Measurements from ENCODE around the gene RIMS1.

RIMS1 gene

GRCh38 chr6:72238900-72239299 lies 352.6 kb downstream of the RIMS1 start:
- no peak for DNase-seq (ENCODE audit: low read depth)

GRCh38 chr6:72245565-72245964 lies 359.2 kb downstream of the RIMS1 start:
- DNase-seq (ENCODE audit: low read depth), result no peak

- DNase-seq (ENCODE audit: low read depth), result no peak
These were observed 360.6 kb downstream of the RIMS1 start for GRCh38 chr6:72246926-72247325.

- DNase-seq (ENCODE audit: low read depth), result no peak
These were observed 362.3 kb downstream of the RIMS1 start for GRCh38 chr6:72248621-72249020.

- DNase-seq (ENCODE audit: low read depth), result no peak
These were observed 364.3 kb downstream of the RIMS1 start for GRCh38 chr6:72250664-72251063.

- DNase-seq (ENCODE audit: low read depth), result no peak
These were observed 374.1 kb downstream of the RIMS1 start for GRCh38 chr6:72260489-72260888.

GRCh38 chr6:72261554-72261953 lies 375.2 kb downstream of the RIMS1 start:
- no peak for DNase-seq (ENCODE audit: low read depth)

GRCh38 chr6:72262254-72262653 lies 375.9 kb downstream of the RIMS1 start:
- DNase-seq (ENCODE audit: low read depth), result no peak

GRCh38 chr6:72267470-72267869 lies 381.1 kb downstream of the RIMS1 start:
- DNase-seq (ENCODE audit: low read depth), result no peak

- no peak for DNase-seq (ENCODE audit: low read depth)
These were observed 385.2 kb downstream of the RIMS1 start for GRCh38 chr6:72271531-72271930.

GRCh38 chr6:72272958-72273357 lies 386.6 kb downstream of the RIMS1 start:
- no peak for DNase-seq (ENCODE audit: low read depth)

- no peak for DNase-seq (ENCODE audit: low read depth)
These were observed 389.5 kb downstream of the RIMS1 start for GRCh38 chr6:72275888-72276287.

- no peak for DNase-seq (ENCODE audit: low read depth)
These were observed 395.9 kb downstream of the RIMS1 start for GRCh38 chr6:72282201-72282600.

GRCh38 chr6:72283571-72283970 lies 397.2 kb downstream of the RIMS1 start:
- no peak for DNase-seq (ENCODE audit: low read depth)

- DNase-seq (ENCODE audit: low read depth), result no peak
These were observed 400.6 kb downstream of the RIMS1 start for GRCh38 chr6:72286911-72287311.

GRCh38 chr6:72287801-72288200 lies 401.5 kb downstream of the RIMS1 start:
- no peak for DNase-seq (ENCODE audit: low read depth)

GRCh38 chr6:72288592-72288991 lies 402.2 kb downstream of the RIMS1 start:
- DNase-seq (ENCODE audit: low read depth), result no peak

GRCh38 chr6:72290620-72291019 lies 404.3 kb downstream of the RIMS1 start:
- DNase-seq (ENCODE audit: low read depth), result no peak

GRCh38 chr6:72296375-72296774 lies 410.0 kb downstream of the RIMS1 start:
- no peak for DNase-seq (ENCODE audit: low read depth)

- no peak for DNase-seq (ENCODE audit: low read depth)
These were observed 419.6 kb downstream of the RIMS1 start for GRCh38 chr6:72305971-72306370.

GRCh38 chr6:72316675-72317380 lies 430.5 kb downstream of the RIMS1 start:
- no peak for DNase-seq (ENCODE audit: low read depth)

- DNase-seq (ENCODE audit: low read depth), result no peak
These were observed 435.4 kb downstream of the RIMS1 start for GRCh38 chr6:72321788-72322187.

- no peak for DNase-seq (ENCODE audit: low read depth)
These were observed 436.4 kb downstream of the RIMS1 start for GRCh38 chr6:72322771-72323170.

- no peak for DNase-seq (ENCODE audit: low read depth)
These were observed 438.2 kb downstream of the RIMS1 start for GRCh38 chr6:72324591-72324990.
